Aorta (tissue), 5 donors: ENCODE data around the gene RUNX1. TPM values are rescaled to one million over a fixed set of nuclear protein-coding genes. Genes with fewer than 3 reads are reported as not detected.

Experiments used
- ATAC-seq: fragments of 200-7000 bp; cut with Tn5 transposase; one replicate; pipeline ENCODE4 v1.9.1; 2022; ENCODE audit warnings: moderate library complexity; ENCODE audit not compliant: low FRiP score
- DNase-seq, 2 donors: peaks; one replicate each; pipeline ENCODE4 v3.0.0-alpha.2; 2020
- H3K27ac ChIP-seq, 2 donors: one replicate each; pipeline ENCODE4 v1.5.1; 2013; ENCODE audit warnings: low read length in 2 of 2, mild to moderate bottlenecking in 2 of 2, moderate library complexity in 2 of 2, control low read depth in 1 of 2, inconsistent platforms in 1 of 2, low read depth in 1 of 2
- H3K27me3 ChIP-seq, 2 donors: one replicate each; pipeline ENCODE4 v1.6.1; 2013; ENCODE audit warnings: control low read depth in 1 of 2, low read length in 1 of 2, mild to moderate bottlenecking in 1 of 2, moderate library complexity in 1 of 2; ENCODE audit not compliant: insufficient read depth in 2 of 2, control insufficient read depth in 1 of 2
- H3K36me3 ChIP-seq, 2 donors: one replicate each; pipeline ENCODE4 v1.6.1; 2013; ENCODE audit warnings: control low read depth in 1 of 2, low read length in 1 of 2, mild to moderate bottlenecking in 1 of 2; ENCODE audit not compliant: insufficient read depth in 2 of 2, control insufficient read depth in 1 of 2
- H3K4me1 ChIP-seq, 2 donors: one replicate each; pipeline ENCODE4 v1.6.1; 2013; ENCODE audit warnings: low read length in 2 of 2, control low read depth in 1 of 2, mild to moderate bottlenecking in 1 of 2, moderate library complexity in 1 of 2; ENCODE audit not compliant: insufficient read depth in 2 of 2, control insufficient read depth in 1 of 2
- H3K4me3 ChIP-seq, 2 donors: one replicate each; pipeline ENCODE4 v1.5.1; 2013; ENCODE audit warnings: low read length in 2 of 2, control low read depth in 1 of 2, mild to moderate bottlenecking in 1 of 2
- H3K9me3 ChIP-seq: one replicate; pipeline ENCODE4 v1.6.1; 2013; ENCODE audit warnings: mild to moderate bottlenecking, low read length; ENCODE audit not compliant: control insufficient read depth
- WGBS, 2 donors: extraction: QIAGEN DNeasy Blood & Tissue Kit; methylation state at CpG; one replicate each; pipeline ENCODE4 v1.1.7; 2013; 5-methylcytosine and 5-hydroxymethylcytosine counted together
- intact Hi-C, 2 donors: fragments of 100-400 bp; cut with DNase I; formaldehyde crosslinking; loops; one replicate each; pipeline versions ENCODE4 v1.14.2 to v1.15.0; 2022
- polyA plus RNA-seq, 2 donors: library from polyadenylated mRNA; stranded (reverse); fragments of 200-250 nt; gene quantifications; one replicate each; pipeline ENCODE4 v1.2.3, GENCODE V29; 2013
- total RNA-seq, 2 donors: library from RNA; stranded (reverse); fragmentation: NEBNext Ultra II Directional; extraction: Animal tissue kit (Norgen Biotek cat#: 25700); gene quantifications; one replicate each; pipeline ENCODE4 v1.2.1, GENCODE V29; 2021
- donor health status: healthy with polysubstance abuse.
- donor health status: Bipolar disorder and iron deficiency.
- donor health status: DM: no; HTN: no; CAD: no.
- donor health status: DM: no; HTN: no; CAD: no.
- donor health status: DM: yes; HTN: yes; CAD: no.

The RUNX1 gene
- total and polyA plus RNA-seq, 4 donors, result 2.9 to 128 (median 31.6) TPM

- 58 to 74% methylated on average over 3 of the region's 3 CpGs for WGBS, 2 donors
- no peak overlapping the region for H3K4me3 ChIP-seq
- no peak for ATAC-seq
- no peak for DNase-seq
- H3K27me3 ChIP-seq, result no peaks in the 10 kb centered on the region
- H3K36me3 ChIP-seq, result no peaks in the 10 kb centered on the region
- no peak overlapping the region for H3K27ac ChIP-seq
- H3K9me3 ChIP-seq, result no peaks in the 10 kb centered on the region
- intact Hi-C loops, result no loop called here
- no peaks in the 10 kb centered on the region for H3K4me1 ChIP-seq
Observed at GRCh38 chr21:34852448-34852847, 196.7 kb downstream of the RUNX1 start.

- intact Hi-C loops, result no loop called here
- no peak overlapping the region for H3K27ac ChIP-seq
- no peaks in the 10 kb centered on the region for H3K9me3 ChIP-seq
- H3K4me3 ChIP-seq, result no peak overlapping the region
- H3K4me1 ChIP-seq, result peaks cover 0 to 8% of the 10 kb centered on the region in 2 donors
- ATAC-seq (no peak), DNase-seq (no peak)
- no peaks in the 10 kb centered on the region for H3K36me3 ChIP-seq
- WGBS, 2 donors, result 83 to 87% methylated on average over 11 of the region's 11 CpGs
- H3K27me3 ChIP-seq, result no peaks in the 10 kb centered on the region
Observed at GRCh38 chr21:34850166-34850690, 198.9 kb downstream of the RUNX1 start.

GRCh38 chr21:34846601-34847112, 202.4 kb downstream of the RUNX1 start:
- no peak overlapping the region for H3K27ac ChIP-seq
- intact Hi-C loops, result no loop called here
- H3K4me1 ChIP-seq, result peaks cover 0 to 8% of the 10 kb centered on the region in 2 donors
- 57 to 67% methylated on average over 11 of the region's 11 CpGs for WGBS, 2 donors
- H3K27me3 ChIP-seq, result no peaks in the 10 kb centered on the region
- H3K4me3 ChIP-seq, result no peak overlapping the region
- DNase-seq, result no peak
- H3K36me3 ChIP-seq, result no peaks in the 10 kb centered on the region
- H3K9me3 ChIP-seq, result no peaks in the 10 kb centered on the region
- no peak for ATAC-seq

DNA sequence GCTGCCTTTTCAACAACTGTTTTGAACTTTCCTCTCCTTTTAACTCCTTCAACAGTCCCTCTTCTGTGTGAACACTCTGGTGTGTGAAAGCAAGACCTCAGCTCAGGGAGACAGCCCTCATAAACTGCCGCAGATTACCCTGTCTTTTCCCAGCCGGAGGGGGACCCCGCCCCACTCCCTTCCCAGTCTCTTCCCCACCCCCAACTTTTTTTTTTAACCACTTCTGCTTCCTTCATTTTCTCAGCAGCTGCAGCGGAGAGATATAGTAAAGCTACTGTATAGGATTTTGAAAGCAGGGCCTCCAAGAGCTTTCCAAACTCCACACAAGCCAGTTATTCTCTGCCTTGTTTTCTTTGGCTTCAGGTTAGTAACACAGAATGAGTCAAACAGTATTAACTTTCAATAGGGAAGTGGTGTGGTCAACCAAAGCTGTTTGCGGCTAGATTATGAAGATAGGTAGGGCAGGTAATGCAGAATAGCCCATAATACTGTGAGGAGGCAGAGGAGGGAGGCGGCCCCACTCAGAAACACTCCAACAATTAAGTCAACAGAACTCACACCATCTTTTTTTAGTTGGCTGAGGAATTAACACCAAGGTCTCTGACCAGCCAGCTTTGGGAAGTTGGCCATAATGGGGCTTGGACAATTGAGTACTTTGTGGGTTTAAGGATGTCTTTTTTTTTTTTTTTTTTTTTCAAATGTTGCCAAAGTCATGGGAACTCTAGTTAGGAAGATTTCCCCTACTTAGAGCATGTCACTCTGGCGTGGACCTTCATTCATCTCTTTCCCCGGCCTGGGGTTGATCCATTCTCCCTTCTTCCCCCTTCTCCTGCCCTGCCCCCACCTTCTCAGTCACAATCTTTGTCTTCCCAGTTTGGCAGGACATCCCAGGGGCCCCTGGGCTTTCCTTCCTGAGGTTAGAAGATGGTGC, 203.3 kb downstream of the RUNX1 start:
- no peak overlapping the region for H3K27ac ChIP-seq
- no peak overlapping the region for H3K4me3 ChIP-seq
- no peak for DNase-seq
- no peaks in the 10 kb centered on the region for H3K9me3 ChIP-seq
- 30 to 36% methylated on average over 8 of the region's 8 CpGs for WGBS, 2 donors
- H3K27me3 ChIP-seq, result no peaks in the 10 kb centered on the region
- H3K36me3 ChIP-seq, result no peaks in the 10 kb centered on the region
- intact Hi-C loops, result no loop called here
- ATAC-seq, result peak; percentile 64
- H3K4me1 ChIP-seq, result peaks cover 0 to 8% of the 10 kb centered on the region in 2 donors

DNA sequence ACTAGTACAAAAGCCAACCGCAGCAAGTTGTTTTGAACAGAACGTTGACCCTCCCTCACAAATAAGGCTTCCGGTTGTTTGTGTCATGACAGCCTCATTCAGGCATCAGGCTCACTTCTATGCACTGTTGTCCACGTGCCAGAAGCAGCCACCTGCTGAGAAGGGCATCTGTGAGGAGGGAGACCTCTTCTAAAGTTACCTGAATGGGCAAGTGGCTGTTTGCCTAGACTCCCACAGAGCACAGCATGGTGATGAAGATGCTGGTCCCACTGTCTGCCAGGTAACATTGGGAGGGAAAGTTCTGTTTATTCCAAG, 204.2 kb downstream of the RUNX1 start:
- no peak for DNase-seq
- ATAC-seq, result no peak
- Histone ChIP-seq H3K36me3 (no peaks in the 10 kb centered on the region), H3K9me3 (no peaks in the 10 kb centered on the region), H3K27me3 (no peaks in the 10 kb centered on the region), H3K4me3 (no peak overlapping the region), H3K27ac (no peak overlapping the region), H3K4me1 (peaks cover 0 to 8% of the 10 kb centered on the region in 2 donors)
- intact Hi-C loops, result no loop called here
- WGBS, 2 donors, result 74 to 77% methylated on average over 4 of the region's 4 CpGs

- no peak overlapping the region for H3K27ac ChIP-seq
- peaks cover 0 to 1% of the 10 kb centered on the region in 2 donors for H3K36me3 ChIP-seq
- no peaks in the 10 kb centered on the region for H3K9me3 ChIP-seq
- DNase-seq, result peak in 1 of 2 donors; percentile 78
- H3K27me3 ChIP-seq, result no peaks in the 10 kb centered on the region
- ATAC-seq, result peak; percentile 79
- peaks cover 0 to 8% of the 10 kb centered on the region in 2 donors for H3K4me1 ChIP-seq
- WGBS, 2 donors, result 72 to 73% methylated on average over 12 of the region's 12 CpGs
- no peak overlapping the region for H3K4me3 ChIP-seq
- intact Hi-C loops, result no loop called here
Observed at GRCh38 chr21:34844013-34844923, 204.8 kb downstream of the RUNX1 start.

GRCh38 chr21:34843562-34843961, 205.5 kb downstream of the RUNX1 start:
- H3K9me3 ChIP-seq, result no peaks in the 10 kb centered on the region
- H3K27ac ChIP-seq, result no peak overlapping the region
- no peaks in the 10 kb centered on the region for H3K27me3 ChIP-seq
- intact Hi-C loops, result no loop called here
- WGBS, 2 donors, result 24 to 34% methylated on average over 9 of the region's 9 CpGs
- no peak overlapping the region for H3K4me3 ChIP-seq
- no peak for DNase-seq
- ATAC-seq, result no peak
- peaks cover 0 to 8% of the 10 kb centered on the region in 2 donors for H3K4me1 ChIP-seq
- H3K36me3 ChIP-seq, result peaks cover 0 to 1% of the 10 kb centered on the region in 2 donors

DNA sequence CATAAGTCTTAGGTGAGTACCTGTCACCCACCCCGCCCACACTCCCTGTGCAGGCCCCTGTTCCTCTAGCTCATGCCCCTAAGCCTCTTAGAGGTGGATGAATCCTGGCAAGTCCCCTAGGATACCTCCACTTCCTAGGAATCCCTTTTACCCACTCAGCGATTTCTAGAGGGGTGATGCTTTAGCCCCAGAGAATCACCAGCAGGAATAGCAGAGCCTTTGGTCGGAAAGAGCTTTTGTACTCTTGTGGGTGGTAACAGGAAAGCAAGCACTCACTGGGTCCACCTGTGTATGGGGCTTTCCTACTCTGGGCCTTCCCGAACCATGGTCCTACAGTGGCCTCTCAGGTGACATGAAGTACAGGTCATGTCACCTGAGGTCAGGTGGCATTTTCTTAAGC, 207.9 kb downstream of the RUNX1 start:
- Histone ChIP-seq H3K4me3 (no peak overlapping the region), H3K9me3 (no peaks in the 10 kb centered on the region), H3K36me3 (peaks cover 0 to 1% of the 10 kb centered on the region in 2 donors), H3K27me3 (no peaks in the 10 kb centered on the region), H3K4me1 (peaks cover 0 to 8% of the 10 kb centered on the region in 2 donors), H3K27ac (no peak overlapping the region)
- intact Hi-C loops, result no loop called here
- DNase-seq (no peak), ATAC-seq (no peak)
- 96 to 98% methylated on average over 4 of the region's 4 CpGs for WGBS, 2 donors
